B cell (primary cell): ENCODE results near the gene CNGB1. TPM values are rescaled to one million over a fixed set of nuclear protein-coding genes. Genes with fewer than 3 reads are reported as not detected.
"Not testable (repeated sequence)": the region's sequence is repeated elsewhere in the genome, so short reads cannot be mapped to it uniquely, and the experiment has no call there.

ENCODE experiments used
- ATAC-seq: fragments of 200-7000 bp; cut with Tn5 transposase; one replicate; pipeline ENCODE4 v1.10.0; 2021; ENCODE audit warnings: low read depth, mild to moderate bottlenecking, moderate number of reproducible peaks, moderate library complexity
- CTCF ChIA-PET: fragments of 350-600 bp; sonication (Branson Sonifier 250); formaldehyde crosslinking; loops from one replicate; lab custom pipeline; 2021; ENCODE audit warnings: antibody characterized with exemption, inconsistent platforms; lab: Charles Lee
- POLR2A ChIA-PET: fragments of 350-600 bp; sonication (Branson Sonifier 250); formaldehyde crosslinking; loops from one replicate; lab custom pipeline; 2021; ENCODE audit warnings: antibody characterized with exemption; lab: Charles Lee
- DNase-seq: peaks from one replicate; pipeline ENCODE4 v3.0.0; 2013
- H2AFZ ChIP-seq: 2 replicates; pipeline ENCODE4 v1.6.1; 2012; ENCODE audit warnings: mild to moderate bottlenecking, low read depth, low read length; ENCODE audit not compliant: insufficient read depth, poor library complexity, severe bottlenecking
- H3K27ac ChIP-seq, 2 donors: 1 replicate in 1 of 2; 2 replicates in 1 of 2; pipeline ENCODE4 v1.5.1; 2012 to 2013; ENCODE audit warnings: low read length in 2 of 2, mild to moderate bottlenecking in 2 of 2, moderate library complexity in 1 of 2
- H3K27me3 ChIP-seq, 4 experiments: fragments of 200-600 bp in 1 of 4; sonication (generic) in 1 of 4; replicated peaks in 1 of 4; 1 replicate in 2 of 4; 2 replicates in 2 of 4; pipeline versions ENCODE4 v1.6.1 to v1.7.0; 2013 to 2016; ENCODE audit warnings: low read length in 3 of 4, mild to moderate bottlenecking in 2 of 4, mixed read lengths in 1 of 4, moderate library complexity in 1 of 4; ENCODE audit not compliant: insufficient read depth in 4 of 4, control insufficient read depth in 3 of 4; ENCODE audit errors: control extremely low read depth in 1 of 4
- H3K36me3 ChIP-seq, 2 experiments: replicated peaks in 1 of 2; 1 replicate in 1 of 2; 2 replicates in 1 of 2; pipeline versions ENCODE4 v1.6.1 to v1.7.1; 2013; ENCODE audit warnings: low read length in 1 of 2; ENCODE audit not compliant: insufficient read depth in 2 of 2, control insufficient read depth in 1 of 2; ENCODE audit errors: control extremely low read depth in 1 of 2, extremely low read depth in 1 of 2
- H3K4me1 ChIP-seq, 2 donors: fragments of 200-600 bp in 1 of 2; sonication (generic) in 1 of 2; 1 replicate in 1 of 2; 2 replicates in 1 of 2; pipeline versions ENCODE4 v1.5.1 to v1.6.1; 2013 to 2017; ENCODE audit warnings: low read length in 2 of 2; ENCODE audit not compliant: control insufficient read depth in 2 of 2, insufficient read depth in 2 of 2
- H3K4me2 ChIP-seq: replicated peaks from 2 replicates; pipeline ENCODE3; 2012; ENCODE audit warnings: mild to moderate bottlenecking, low read depth, low read length; ENCODE audit not compliant: poor library complexity, severe bottlenecking
- H3K4me3 ChIP-seq, 5 experiments: fragments of 200-600 bp in 1 of 5; sonication (generic) in 1 of 5; 1 replicate in 3 of 5; 2 replicates in 2 of 5; pipeline versions ENCODE4 v1.5.1 to v1.7.0; 2011 to 2016; ENCODE audit warnings: low read length in 4 of 5, mild to moderate bottlenecking in 4 of 5, low read depth in 2 of 5, control low read depth in 1 of 5, moderate library complexity in 1 of 5; ENCODE audit not compliant: insufficient read depth in 1 of 5; ENCODE audit errors: control extremely low read depth in 1 of 5, extremely low read depth in 1 of 5
- H3K79me2 ChIP-seq: fragments of 200-600 bp; sonication (generic); one replicate; pipeline ENCODE4 v1.6.0; 2016; ENCODE audit warnings: low read length; ENCODE audit not compliant: control insufficient read depth, insufficient read depth
- H3K9ac ChIP-seq: fragments of 200-600 bp; sonication (generic); 2 replicates; pipeline ENCODE4 v1.6.1; 2017; ENCODE audit warnings: mild to moderate bottlenecking, low read length, moderate library complexity
- H3K9me3 ChIP-seq, 3 donors: one replicate each; pipeline versions ENCODE4 v1.6.1 to v1.7.1; 2013; ENCODE audit warnings: low read length in 2 of 3; ENCODE audit not compliant: control insufficient read depth in 2 of 3, insufficient read depth in 1 of 3; ENCODE audit errors: control extremely low read depth in 1 of 3
- H4K20me1 ChIP-seq: 2 replicates; pipeline ENCODE4 v1.6.0; 2012; ENCODE audit warnings: mild to moderate bottlenecking, low read length; ENCODE audit not compliant: insufficient read depth, control insufficient read depth, poor library complexity, severe bottlenecking
- H3K27ac Mint-ChIP-seq: one replicate; pipeline ENCODE4 v1.8.0; 2021; ENCODE audit warnings: mixed read lengths
- H3K27me3 Mint-ChIP-seq: one replicate; pipeline ENCODE4 v1.8.0; 2021; ENCODE audit warnings: mixed read lengths
- H3K4me1 Mint-ChIP-seq: one replicate; pipeline ENCODE4 v1.8.0; 2021; ENCODE audit warnings: mixed read lengths
- H3K4me3 Mint-ChIP-seq: one replicate; pipeline ENCODE4 v1.8.0; 2021; ENCODE audit warnings: mixed read lengths
- H3K9me3 Mint-ChIP-seq: one replicate; pipeline ENCODE4 v1.8.0; 2022; ENCODE audit warnings: mixed read lengths; ENCODE audit not compliant: insufficient read depth
- EZH2 ChIP-seq: IDR thresholded peaks from 2 replicates; pipeline ENCODE4 v1.6.1; 2012; ENCODE audit warnings: borderline replicate concordance, low read depth, mild to moderate bottlenecking, moderate library complexity, low read length; ENCODE audit not compliant: insufficient read depth, poor library complexity, severe bottlenecking
- WGBS: methylation state at CpG from one replicate; pipeline ENCODE4 v1.1.5; 2013; ENCODE audit warnings: missing lambda C conversion rate; ENCODE audit not compliant: insufficient coverage; 5-methylcytosine and 5-hydroxymethylcytosine counted together
- intact Hi-C: fragments of 100-400 bp; cut with micrococcal nuclease; formaldehyde crosslinking; loops from one replicate; pipeline ENCODE4 v1.10.0; 2022
- polyA plus RNA-seq: library from polyadenylated mRNA; depleted of rRNA; stranded (reverse); fragments of >200 nt; gene quantifications from 2 replicates; pipeline ENCODE4 v1.2.3, GENCODE V29; 2012
- total RNA-seq, 2 donors: library from RNA; stranded (reverse); fragments of 120-200 nt in 1 of 2; gene quantifications; 1 replicate in 1 of 2; 2 replicates in 1 of 2; pipeline versions ENCODE4 v1.2.3 to v1.2.4, GENCODE V29; 2013 to 2022
- TF ChIP-seq, protein P1 (sequence below): fragments of 200-600 bp; IDR thresholded peaks from one replicate; pipeline ENCODE4 v1.8.0; 2022; ENCODE audit warnings: antibody characterized with exemption, mild to moderate bottlenecking

Gene CNGB1
- total and polyA plus RNA-seq, 2 donors (not counting 1 experiment from before 2014, with no cell fraction given), result not detected

DNA sequence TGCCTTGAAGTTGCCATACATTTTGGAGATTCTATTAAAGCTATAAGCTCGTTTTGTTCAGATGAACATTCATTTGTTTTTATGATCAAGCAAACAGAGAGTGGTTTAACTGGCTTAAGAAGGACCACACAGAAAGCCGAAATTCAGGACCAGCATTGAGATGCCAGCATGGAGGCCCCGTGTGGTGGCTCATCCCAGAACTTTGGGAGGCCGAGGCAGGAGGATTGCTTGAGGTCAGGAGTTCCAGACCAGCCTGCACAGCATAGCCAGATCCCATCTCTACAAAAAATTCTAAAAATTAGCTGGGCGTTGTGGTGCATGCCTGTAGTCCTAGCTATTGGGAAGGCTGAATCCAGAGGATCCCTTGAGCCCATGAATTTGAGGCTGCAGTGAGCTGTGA is 122.7 kb downstream of the CNGB1 start:
- no peaks in the 10 kb centered on the region for H4K20me1 ChIP-seq
- H3K4me3 ChIP-seq, result no peak overlapping the region
- no peaks in the 10 kb centered on the region for H3K4me1 Mint-ChIP-seq
- no peak for DNase-seq
- H3K9me3 ChIP-seq, result no peaks in the 10 kb centered on the region
- WGBS, result 90% methylated on average over 4 of the region's 5 CpGs
- peaks cover 0 to 4% of the 10 kb centered on the region in 2 donors for H3K4me1 ChIP-seq
- H3K27ac ChIP-seq, result no peak overlapping the region
- H3K79me2 ChIP-seq, result no peaks in the 10 kb centered on the region
- no peak for ATAC-seq
- H2AFZ ChIP-seq, result no peak overlapping the region
- H3K4me2 ChIP-seq, result no peak overlapping the region
- peaks cover 17% of the 10 kb centered on the region for H3K27me3 Mint-ChIP-seq
- no peak overlapping the region for H3K4me3 Mint-ChIP-seq
- no peaks in the 10 kb centered on the region for H3K9me3 Mint-ChIP-seq
- H3K27ac Mint-ChIP-seq, result no peak overlapping the region
- H3K36me3 ChIP-seq, result no peaks in the 10 kb centered on the region
- H3K9ac ChIP-seq, result no peak overlapping the region
- TF ChIP-seq, protein P1, sequence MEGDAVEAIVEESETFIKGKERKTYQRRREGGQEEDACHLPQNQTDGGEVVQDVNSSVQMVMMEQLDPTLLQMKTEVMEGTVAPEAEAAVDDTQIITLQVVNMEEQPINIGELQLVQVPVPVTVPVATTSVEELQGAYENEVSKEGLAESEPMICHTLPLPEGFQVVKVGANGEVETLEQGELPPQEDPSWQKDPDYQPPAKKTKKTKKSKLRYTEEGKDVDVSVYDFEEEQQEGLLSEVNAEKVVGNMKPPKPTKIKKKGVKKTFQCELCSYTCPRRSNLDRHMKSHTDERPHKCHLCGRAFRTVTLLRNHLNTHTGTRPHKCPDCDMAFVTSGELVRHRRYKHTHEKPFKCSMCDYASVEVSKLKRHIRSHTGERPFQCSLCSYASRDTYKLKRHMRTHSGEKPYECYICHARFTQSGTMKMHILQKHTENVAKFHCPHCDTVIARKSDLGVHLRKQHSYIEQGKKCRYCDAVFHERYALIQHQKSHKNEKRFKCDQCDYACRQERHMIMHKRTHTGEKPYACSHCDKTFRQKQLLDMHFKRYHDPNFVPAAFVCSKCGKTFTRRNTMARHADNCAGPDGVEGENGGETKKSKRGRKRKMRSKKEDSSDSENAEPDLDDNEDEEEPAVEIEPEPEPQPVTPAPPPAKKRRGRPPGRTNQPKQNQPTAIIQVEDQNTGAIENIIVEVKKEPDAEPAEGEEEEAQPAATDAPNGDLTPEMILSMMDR, result no peak
- no peak for TF ChIP-seq EZH2
- CTCF ChIA-PET, result no interaction called here
- H3K27me3 ChIP-seq, result no peaks in the 10 kb centered on the region
- POLR2A ChIA-PET, result no interaction called here
- intact Hi-C loops, result no loop called here

DNA sequence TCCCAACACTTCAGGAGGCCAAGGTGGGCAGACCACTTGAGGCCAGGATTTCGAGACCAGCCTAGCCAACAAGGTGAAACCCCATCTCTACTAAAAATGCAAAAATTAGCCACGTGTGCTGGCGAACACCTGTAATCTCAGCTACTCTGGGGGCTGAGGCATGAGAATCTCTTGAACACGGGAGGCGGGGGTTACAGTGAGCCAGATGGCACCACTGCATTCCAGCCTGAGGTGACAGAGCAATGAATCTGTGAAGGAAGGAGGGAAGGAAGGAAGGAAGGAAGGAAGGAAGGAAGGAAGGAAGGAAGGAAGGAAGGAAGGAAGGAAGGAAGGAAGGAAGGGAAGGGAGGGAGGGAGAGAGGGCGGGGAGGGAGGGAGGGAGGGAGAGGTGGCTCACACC is 124.0 kb downstream of the CNGB1 start:
- WGBS, result 85% methylated on average over 2 of the region's 6 CpGs
- not testable (repeated sequence) for H3K27ac ChIP-seq

More for the DNA sequence above, 124.0 kb downstream of the CNGB1 start:
- DNase-seq, ATAC-seq, H3K4me2 ChIP-seq, H3K9me3 Mint-ChIP-seq, H3K4me1 Mint-ChIP-seq, H4K20me1 ChIP-seq, H3K9ac ChIP-seq, intact Hi-C loops, H3K27me3 ChIP-seq, H3K4me3 Mint-ChIP-seq, H3K4me1 ChIP-seq, H3K79me2 ChIP-seq, H3K9me3 ChIP-seq, POLR2A ChIA-PET, H3K4me3 ChIP-seq, H2AFZ ChIP-seq, CTCF ChIA-PET, H3K27ac Mint-ChIP-seq, H3K36me3 ChIP-seq: not testable (repeated sequence)
- H3K27me3 Mint-ChIP-seq, result peaks cover 17% of the 10 kb centered on the region
